Caco-2 (cell line): ENCODE results near the gene DDX60. TPM values are rescaled to one million over a fixed set of nuclear protein-coding genes. Genes with fewer than 3 reads are reported as not detected.
"Not testable (repeated sequence)": the region's sequence is repeated elsewhere in the genome, so short reads cannot be mapped to it uniquely, and the experiment has no call there.

Experiments used
- BruUV-seq: library from RNA; stranded (reverse); fragments of 400-500 nt; replicated peaks from 2 replicates; lab custom pipeline; 2021; lab: Mats Ljungman, UMichigan
- CTCF ChIA-PET: fragments of 300-600 bp; sonication (Branson Sonifier 250); formaldehyde crosslinking; loops from one replicate; lab custom pipeline; 2022; ENCODE audit warnings: antibody characterized with exemption; lab: Charles Lee
- POLR2A ChIA-PET: fragments of 300-600 bp; sonication (Branson Sonifier 250); formaldehyde crosslinking; loops from one replicate; lab custom pipeline; 2022; ENCODE audit warnings: antibody characterized with exemption; lab: Charles Lee
- DNase-seq, 2 experiments: peaks; one replicate each; pipeline versions ENCODE4 v3.0.0 to v3.0.0-alpha.2; 2020 to 2022
- H3K27me3 ChIP-seq: replicated peaks from 2 replicates; pipeline ENCODE4 v1.6.0; 2011; ENCODE audit warnings: low read length; ENCODE audit not compliant: control insufficient read depth, insufficient read depth
- H3K36me3 ChIP-seq: 2 replicates; pipeline ENCODE4 v1.5.1; 2011; ENCODE audit warnings: low read length; ENCODE audit not compliant: control insufficient read depth, insufficient read depth
- H3K4me1 ChIP-seq: fragments of 250-450 bp; sonication (Bioruptor Pico); 2 replicates; pipeline ENCODE4 v1.5.1; 2020; ENCODE audit warnings: mild to moderate bottlenecking
- H3K4me3 ChIP-seq: 2 replicates; pipeline ENCODE4 v1.5.1; 2011; ENCODE audit warnings: low read depth, mild to moderate bottlenecking, control low read depth, low read length
- H3K9me3 ChIP-seq: fragments of 250-450 bp; sonication (Bioruptor Pico); 2 replicates; pipeline ENCODE4 v1.5.1; 2020; ENCODE audit warnings: mild to moderate bottlenecking, moderate library complexity
- H3K27ac Mint-ChIP-seq: one replicate; pipeline ENCODE4 v1.8.0; 2022; ENCODE audit warnings: mixed read lengths; ENCODE audit not compliant: unreplicated experiment
- H3K27me3 Mint-ChIP-seq: one replicate; pipeline ENCODE4 v1.8.0; 2022; ENCODE audit warnings: mixed read lengths; ENCODE audit not compliant: insufficient read depth, unreplicated experiment
- H3K36me3 Mint-ChIP-seq: one replicate; pipeline ENCODE4 v1.8.0; 2022; ENCODE audit warnings: mild to moderate bottlenecking, mixed read lengths; ENCODE audit not compliant: insufficient read depth, unreplicated experiment
- H3K4me1 Mint-ChIP-seq: one replicate; pipeline ENCODE4 v1.8.0; 2022; ENCODE audit warnings: low read depth, mixed read lengths; ENCODE audit not compliant: unreplicated experiment
- H3K4me3 Mint-ChIP-seq: one replicate; pipeline ENCODE4 v1.8.0; 2022; ENCODE audit warnings: mild to moderate bottlenecking, moderate library complexity, mixed read lengths; ENCODE audit not compliant: unreplicated experiment
- H3K9me3 Mint-ChIP-seq: one replicate; pipeline ENCODE4 v1.8.0; 2022; ENCODE audit warnings: mixed read lengths; ENCODE audit not compliant: unreplicated experiment
- intact Hi-C: fragments of 100-400 bp; cut with micrococcal nuclease; formaldehyde crosslinking; loops from one replicate; pipeline ENCODE4 v1.10.0; 2022; ENCODE audit not compliant: unreplicated experiment
- total RNA-seq: library from RNA; stranded (reverse); gene quantifications from 2 replicates; pipeline ENCODE4 v1.2.3, GENCODE V29; 2022
- TF ChIP-seq, protein P1 (sequence below), 2 experiments: fragments of 200-600 bp in 1 of 2; IDR thresholded peaks; 1 replicate in 1 of 2; 2 replicates in 1 of 2; pipeline versions ENCODE4 v1.5.1 to v1.8.0; 2011 to 2022; ENCODE audit warnings: antibody characterized with exemption in 1 of 2, control low read depth in 1 of 2, inconsistent platforms in 1 of 2, low read depth in 1 of 2, low read length in 1 of 2, mild to moderate bottlenecking in 1 of 2, moderate library complexity in 1 of 2; ENCODE audit not compliant: insufficient read depth in 1 of 2, severe bottlenecking in 1 of 2, unreplicated experiment in 1 of 2

DDX60 gene
- total RNA-seq, 1 experiment from 2014 or later, result 0.70 TPM

DNA sequence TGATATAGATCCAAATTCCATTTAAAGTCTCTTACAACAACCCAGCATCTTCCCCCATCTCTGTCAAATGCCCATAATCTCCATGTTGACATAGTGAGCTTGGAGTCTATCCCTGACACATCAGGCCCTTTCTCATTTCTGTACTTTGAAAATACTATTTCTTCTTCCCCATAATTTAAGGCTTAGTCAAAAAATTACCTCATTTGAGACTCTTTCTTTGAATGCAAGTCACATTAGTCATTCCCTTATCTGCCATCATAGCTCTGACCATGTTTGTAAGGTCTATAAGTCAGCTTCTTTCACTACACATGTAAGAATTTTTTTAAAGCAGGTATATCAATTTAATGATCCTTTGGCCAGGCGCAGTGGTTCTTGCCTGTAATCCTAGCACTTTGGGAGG is 99.9 kb downstream of the DDX60 start:
- BruUV-seq, result no TSS peak
- TF ChIP-seq, protein P1, sequence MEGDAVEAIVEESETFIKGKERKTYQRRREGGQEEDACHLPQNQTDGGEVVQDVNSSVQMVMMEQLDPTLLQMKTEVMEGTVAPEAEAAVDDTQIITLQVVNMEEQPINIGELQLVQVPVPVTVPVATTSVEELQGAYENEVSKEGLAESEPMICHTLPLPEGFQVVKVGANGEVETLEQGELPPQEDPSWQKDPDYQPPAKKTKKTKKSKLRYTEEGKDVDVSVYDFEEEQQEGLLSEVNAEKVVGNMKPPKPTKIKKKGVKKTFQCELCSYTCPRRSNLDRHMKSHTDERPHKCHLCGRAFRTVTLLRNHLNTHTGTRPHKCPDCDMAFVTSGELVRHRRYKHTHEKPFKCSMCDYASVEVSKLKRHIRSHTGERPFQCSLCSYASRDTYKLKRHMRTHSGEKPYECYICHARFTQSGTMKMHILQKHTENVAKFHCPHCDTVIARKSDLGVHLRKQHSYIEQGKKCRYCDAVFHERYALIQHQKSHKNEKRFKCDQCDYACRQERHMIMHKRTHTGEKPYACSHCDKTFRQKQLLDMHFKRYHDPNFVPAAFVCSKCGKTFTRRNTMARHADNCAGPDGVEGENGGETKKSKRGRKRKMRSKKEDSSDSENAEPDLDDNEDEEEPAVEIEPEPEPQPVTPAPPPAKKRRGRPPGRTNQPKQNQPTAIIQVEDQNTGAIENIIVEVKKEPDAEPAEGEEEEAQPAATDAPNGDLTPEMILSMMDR (IDR thresholded peaks at IDR 0.05; ENCODE audit: insufficient read depth in 1 of 2, low read depth in 1 of 2, low read length in 1 of 2, severe bottlenecking in 1 of 2, unreplicated experiment in 1 of 2), result no peak
- Mint-ChIP-seq H3K4me3 (no peak overlapping the region), H3K36me3 (no peaks in the 10 kb centered on the region), H3K27me3 (no peaks in the 10 kb centered on the region), H3K4me1 (no peaks in the 10 kb centered on the region), H3K9me3 (peaks cover 10% of the 10 kb centered on the region), H3K27ac (no peak overlapping the region)
- no peak overlapping the region for H3K4me3 ChIP-seq
- H3K4me1 ChIP-seq, result no peaks in the 10 kb centered on the region
- intact Hi-C loops, result no loop called here
- H3K9me3 ChIP-seq, result no peaks in the 10 kb centered on the region
- ChIA-PET POLR2A (no interaction called here), CTCF (no interaction called here)
- DNase-seq, result no peak
- H3K27me3 ChIP-seq, result no peaks in the 10 kb centered on the region
- H3K36me3 ChIP-seq, result no peaks in the 10 kb centered on the region

DNA sequence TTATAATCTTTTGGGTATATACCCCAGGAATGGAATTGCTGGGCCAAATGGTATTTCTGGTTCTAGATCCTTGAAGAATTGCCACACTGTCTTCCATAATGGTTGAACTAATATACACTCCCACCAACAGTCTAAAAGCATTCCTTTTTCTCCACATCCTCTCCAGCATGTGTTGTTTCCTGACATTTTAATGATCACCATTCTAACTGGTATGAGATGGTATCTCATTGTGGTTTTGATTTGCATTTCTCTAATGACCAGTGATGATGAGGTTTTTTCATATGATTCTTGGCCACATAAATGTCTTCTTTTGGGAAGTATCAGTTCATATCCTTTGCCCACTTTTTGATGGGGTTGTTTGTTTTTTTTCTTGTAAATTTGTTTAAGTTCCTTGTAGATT is 105.0 kb downstream of the DDX60 start:
- H3K4me3 ChIP-seq, H3K4me1 ChIP-seq, H3K27me3 ChIP-seq, H3K9me3 Mint-ChIP-seq, H3K4me1 Mint-ChIP-seq, CTCF ChIA-PET, H3K27ac Mint-ChIP-seq, H3K9me3 ChIP-seq, POLR2A ChIA-PET, BruUV-seq, H3K36me3 ChIP-seq, H3K36me3 Mint-ChIP-seq, H3K27me3 Mint-ChIP-seq, intact Hi-C loops, H3K4me3 Mint-ChIP-seq, DNase-seq: not testable (repeated sequence)

DNA sequence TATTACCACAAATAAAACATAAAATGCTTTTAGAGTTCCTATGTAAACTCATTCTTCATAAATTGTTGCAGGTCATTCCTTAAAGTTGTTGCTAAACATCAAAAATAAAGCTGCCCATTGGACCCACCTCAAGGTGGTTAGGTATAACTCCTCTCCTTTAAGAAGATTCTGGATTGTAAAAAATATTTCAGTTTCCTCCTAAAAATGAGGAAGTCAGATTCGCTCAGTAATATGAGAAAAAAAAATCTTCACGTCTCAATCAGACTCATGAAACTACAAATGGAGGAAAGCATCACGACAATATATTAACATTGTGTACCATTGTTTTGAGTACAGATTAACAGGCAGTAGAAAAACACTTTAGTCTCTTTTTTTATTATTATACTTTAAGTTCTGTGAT is 105.9 kb downstream of the DDX60 start:
- no peak overlapping the region for H3K4me3 ChIP-seq
- ChIA-PET POLR2A (no interaction called here), CTCF (no interaction called here)
- H3K9me3 ChIP-seq, result no peaks in the 10 kb centered on the region
- H3K4me3 Mint-ChIP-seq, result no peak overlapping the region
- TF ChIP-seq, protein P1 (IDR thresholded peaks at IDR 0.05; ENCODE audit: insufficient read depth in 1 of 2, low read depth in 1 of 2, low read length in 1 of 2, severe bottlenecking in 1 of 2, unreplicated experiment in 1 of 2), result no peak
- no peaks in the 10 kb centered on the region for H3K36me3 Mint-ChIP-seq
- no peaks in the 10 kb centered on the region for H3K4me1 Mint-ChIP-seq
- no peaks in the 10 kb centered on the region for H3K9me3 Mint-ChIP-seq
- H3K36me3 ChIP-seq, result no peaks in the 10 kb centered on the region
- intact Hi-C loops, result no loop called here
- no peaks in the 10 kb centered on the region for H3K27me3 ChIP-seq
- no TSS peak for BruUV-seq
- H3K4me1 ChIP-seq, result no peaks in the 10 kb centered on the region
- H3K27me3 Mint-ChIP-seq, result no peaks in the 10 kb centered on the region
- no peak for DNase-seq
- H3K27ac Mint-ChIP-seq, result no peak overlapping the region
